ENCODE results near the gene STOX1. TPM values are rescaled to one million over a fixed set of nuclear protein-coding genes. Genes with fewer than 3 reads are reported as not detected.

STOX1 gene
- total RNA-seq, 3 donors from 2014 or later (not counting 1 experiment from before 2014, with no cell fraction given): 0.07 TPM; not detected in 2

DNA sequence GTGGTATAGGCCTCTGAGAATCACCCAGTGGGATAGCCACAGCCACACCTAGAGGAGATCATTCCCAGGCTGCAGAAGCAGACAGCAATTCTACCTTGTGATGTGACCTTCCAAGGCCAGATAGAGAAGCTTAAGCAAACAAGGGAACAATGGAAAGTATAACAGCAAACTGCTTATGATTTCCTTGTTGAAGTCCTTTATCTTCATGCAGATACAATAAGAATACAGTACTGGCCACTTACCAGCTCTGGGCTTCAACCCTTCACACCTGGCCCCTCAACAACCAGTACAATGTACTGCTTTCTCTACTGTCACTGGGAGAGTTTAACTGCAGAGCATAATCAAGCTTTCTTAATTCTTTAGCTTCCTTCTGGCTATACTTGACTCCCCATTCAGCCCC, 51.2 kb downstream of the STOX1 start:
- no peaks in the 10 kb centered on the region for H3K36me3 ChIP-seq (ENCODE audit: control insufficient read depth, insufficient read depth, low read length)
- H3K4me3 ChIP-seq (ENCODE audit: low read length): no peak overlapping the region
- H3K4me1 ChIP-seq (ENCODE audit: control insufficient read depth, insufficient read depth, low read length): no peaks in the 10 kb centered on the region
- no peak for DNase-seq
- H3K4me1 Mint-ChIP-seq: no peaks in the 10 kb centered on the region
- no peaks in the 10 kb centered on the region for H3K36me3 Mint-ChIP-seq
- H3K9me3 ChIP-seq (ENCODE audit: control insufficient read depth, insufficient read depth, low read length): no peaks in the 10 kb centered on the region
- H3K9me3 Mint-ChIP-seq: no peaks in the 10 kb centered on the region
- no peak overlapping the region for H3K27ac Mint-ChIP-seq
- no peak overlapping the region for H3K4me3 Mint-ChIP-seq
- intact Hi-C loops (cut with micrococcal nuclease): no loop called here
- TF ChIP-seq, protein P1, sequence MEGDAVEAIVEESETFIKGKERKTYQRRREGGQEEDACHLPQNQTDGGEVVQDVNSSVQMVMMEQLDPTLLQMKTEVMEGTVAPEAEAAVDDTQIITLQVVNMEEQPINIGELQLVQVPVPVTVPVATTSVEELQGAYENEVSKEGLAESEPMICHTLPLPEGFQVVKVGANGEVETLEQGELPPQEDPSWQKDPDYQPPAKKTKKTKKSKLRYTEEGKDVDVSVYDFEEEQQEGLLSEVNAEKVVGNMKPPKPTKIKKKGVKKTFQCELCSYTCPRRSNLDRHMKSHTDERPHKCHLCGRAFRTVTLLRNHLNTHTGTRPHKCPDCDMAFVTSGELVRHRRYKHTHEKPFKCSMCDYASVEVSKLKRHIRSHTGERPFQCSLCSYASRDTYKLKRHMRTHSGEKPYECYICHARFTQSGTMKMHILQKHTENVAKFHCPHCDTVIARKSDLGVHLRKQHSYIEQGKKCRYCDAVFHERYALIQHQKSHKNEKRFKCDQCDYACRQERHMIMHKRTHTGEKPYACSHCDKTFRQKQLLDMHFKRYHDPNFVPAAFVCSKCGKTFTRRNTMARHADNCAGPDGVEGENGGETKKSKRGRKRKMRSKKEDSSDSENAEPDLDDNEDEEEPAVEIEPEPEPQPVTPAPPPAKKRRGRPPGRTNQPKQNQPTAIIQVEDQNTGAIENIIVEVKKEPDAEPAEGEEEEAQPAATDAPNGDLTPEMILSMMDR (IDR thresholded peaks at IDR 0.05): no peak
- no peak overlapping the region for H3K27ac ChIP-seq (ENCODE audit: low read length)
- H3K27me3 ChIP-seq (ENCODE audit: control insufficient read depth, insufficient read depth, low read length): no peaks in the 10 kb centered on the region
- H3K27me3 Mint-ChIP-seq (ENCODE audit: low read depth in 2 of 2): no peaks in the 10 kb centered on the region
- no peak for ATAC-seq

DNA sequence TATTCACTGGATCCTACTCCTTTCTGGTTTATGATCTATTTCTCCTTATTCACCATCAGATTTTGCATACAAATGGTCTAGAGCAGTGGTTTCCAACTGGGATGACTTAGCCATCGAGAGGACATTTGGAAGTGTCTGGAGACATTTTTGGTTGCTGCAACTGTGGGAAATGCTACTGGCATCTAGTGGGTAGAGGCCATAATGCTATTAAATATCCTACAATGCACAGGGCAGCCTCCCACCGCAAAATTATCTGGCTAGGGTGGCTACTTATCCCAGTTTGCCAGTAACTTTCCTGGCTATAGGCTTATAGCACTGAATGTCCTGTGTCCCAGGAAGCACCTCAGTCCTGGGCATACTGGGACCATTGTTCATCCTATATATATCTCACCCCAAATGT, 52.3 kb downstream of the STOX1 start:
- 93% methylated on average over 2 of the region's 2 CpGs for WGBS (ENCODE audit: insufficient coverage)
- no peak overlapping the region for H3K27ac ChIP-seq (ENCODE audit: low read length)
- H3K27ac Mint-ChIP-seq: no peak overlapping the region
- TF ChIP-seq, protein P1 (IDR thresholded peaks at IDR 0.05): no peak
- H3K36me3 Mint-ChIP-seq: no peaks in the 10 kb centered on the region
- no peaks in the 10 kb centered on the region for H3K4me1 Mint-ChIP-seq
- H3K27me3 ChIP-seq (ENCODE audit: control insufficient read depth, insufficient read depth, low read length): no peaks in the 10 kb centered on the region
- DNase-seq (no peak), ATAC-seq (no peak)
- H3K9me3 Mint-ChIP-seq: no peaks in the 10 kb centered on the region
- H3K4me3 Mint-ChIP-seq: no peak overlapping the region
- intact Hi-C loops (cut with micrococcal nuclease): no loop called here
- no peaks in the 10 kb centered on the region for H3K36me3 ChIP-seq (ENCODE audit: control insufficient read depth, insufficient read depth, low read length)
- H3K9me3 ChIP-seq (ENCODE audit: control insufficient read depth, insufficient read depth, low read length): no peaks in the 10 kb centered on the region
- no peaks in the 10 kb centered on the region for H3K4me1 ChIP-seq (ENCODE audit: control insufficient read depth, insufficient read depth, low read length)
- no peak overlapping the region for H3K4me3 ChIP-seq (ENCODE audit: low read length)
- no peaks in the 10 kb centered on the region for H3K27me3 Mint-ChIP-seq (ENCODE audit: low read depth in 2 of 2)

DNA sequence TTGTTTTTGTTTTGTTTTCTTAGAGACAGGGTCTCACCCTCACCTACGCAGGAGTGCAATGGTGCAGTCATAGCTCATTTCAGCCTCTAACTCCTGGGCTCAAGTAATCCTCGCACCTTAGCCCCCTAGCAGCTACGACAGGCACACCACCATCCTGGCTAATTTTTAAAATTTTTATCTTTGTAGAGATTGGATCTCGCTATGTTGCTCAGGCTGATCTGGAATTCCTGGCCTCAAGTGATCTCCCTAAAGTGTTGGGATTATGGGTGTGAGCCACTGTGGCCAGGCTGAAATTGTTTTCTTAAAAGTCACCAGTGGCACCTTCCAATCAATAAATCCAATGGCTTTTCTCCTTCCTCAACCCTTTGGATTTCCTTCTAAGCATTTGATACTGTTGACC, 52.9 kb downstream of the STOX1 start:
- 86% methylated on average over 3 of the region's 4 CpGs for WGBS (ENCODE audit: insufficient coverage)
- no peak overlapping the region for H3K4me3 Mint-ChIP-seq
- H3K9me3 ChIP-seq (ENCODE audit: control insufficient read depth, insufficient read depth, low read length): no peaks in the 10 kb centered on the region
- TF ChIP-seq, protein P1 (IDR thresholded peaks at IDR 0.05): no peak
- intact Hi-C loops (cut with micrococcal nuclease): no loop called here
- no peak overlapping the region for H3K27ac Mint-ChIP-seq
- no peaks in the 10 kb centered on the region for H3K9me3 Mint-ChIP-seq
- no peak overlapping the region for H3K27ac ChIP-seq (ENCODE audit: low read length)
- H3K27me3 Mint-ChIP-seq (ENCODE audit: low read depth in 2 of 2): no peaks in the 10 kb centered on the region
- H3K27me3 ChIP-seq (ENCODE audit: control insufficient read depth, insufficient read depth, low read length): no peaks in the 10 kb centered on the region
- H3K4me1 ChIP-seq (ENCODE audit: control insufficient read depth, insufficient read depth, low read length): no peaks in the 10 kb centered on the region
- H3K36me3 Mint-ChIP-seq: no peaks in the 10 kb centered on the region
- no peak overlapping the region for H3K4me3 ChIP-seq (ENCODE audit: low read length)
- H3K36me3 ChIP-seq (ENCODE audit: control insufficient read depth, insufficient read depth, low read length): no peaks in the 10 kb centered on the region
- DNase-seq: no peak
- ATAC-seq: no peak
- H3K4me1 Mint-ChIP-seq: no peaks in the 10 kb centered on the region

DNA sequence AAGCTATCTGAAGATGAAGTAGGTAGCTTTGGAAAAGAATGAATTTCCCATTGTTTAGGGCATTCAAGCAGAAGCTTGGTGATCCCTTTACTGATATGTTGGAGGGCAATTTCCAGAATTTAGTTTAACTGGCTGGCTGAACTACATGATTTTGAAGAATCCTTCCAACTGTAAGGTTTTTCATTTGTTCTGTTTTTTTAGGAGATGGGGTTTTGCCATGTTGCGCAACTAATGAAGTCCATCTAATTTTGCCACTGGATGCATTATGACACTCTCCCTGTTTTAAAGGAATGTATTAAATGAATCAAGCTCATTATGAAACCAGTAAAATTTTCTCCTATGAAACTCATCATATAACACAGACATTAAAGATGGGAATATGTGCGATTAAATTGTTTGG, 67.7 kb downstream of the STOX1 start:
- H3K27me3 Mint-ChIP-seq (ENCODE audit: low read depth in 2 of 2): peaks cover 7 to 11% of the 10 kb centered on the region in 2 donors
- no peak for DNase-seq
- Histone ChIP-seq H3K4me1 (ENCODE audit: control insufficient read depth, insufficient read depth, low read length) (peaks cover 2% of the 10 kb centered on the region), H3K27ac (ENCODE audit: low read length) (no peak overlapping the region), H3K36me3 (ENCODE audit: control insufficient read depth, insufficient read depth, low read length) (no peaks in the 10 kb centered on the region), H3K4me3 (ENCODE audit: low read length) (no peak overlapping the region), H3K9me3 (ENCODE audit: control insufficient read depth, insufficient read depth, low read length) (no peaks in the 10 kb centered on the region), H3K27me3 (ENCODE audit: control insufficient read depth, insufficient read depth, low read length) (no peaks in the 10 kb centered on the region)
- 100% methylated on average over 1 of the region's 2 CpGs for WGBS (ENCODE audit: insufficient coverage)
- peaks cover 0 to 2% of the 10 kb centered on the region in 2 donors for H3K4me1 Mint-ChIP-seq
- intact Hi-C loops (cut with micrococcal nuclease): no loop called here
- no peaks in the 10 kb centered on the region for H3K36me3 Mint-ChIP-seq
- TF ChIP-seq, protein P1 (IDR thresholded peaks at IDR 0.05): no peak
- no peak overlapping the region for H3K27ac Mint-ChIP-seq
- no peaks in the 10 kb centered on the region for H3K9me3 Mint-ChIP-seq
- no peak for ATAC-seq
- no peak overlapping the region for H3K4me3 Mint-ChIP-seq
